ENCODE data around the gene PNKD. TPM values are rescaled to one million over a fixed set of nuclear protein-coding genes. Genes with fewer than 3 reads are reported as not detected.
A peak's percentile ranks its signal among the peaks of the same experiment; 100 is the strongest.

Gene PNKD
- total and polyA plus RNA-seq, 11 donors: 53.8 to 146 (median 72.5) TPM

DNA sequence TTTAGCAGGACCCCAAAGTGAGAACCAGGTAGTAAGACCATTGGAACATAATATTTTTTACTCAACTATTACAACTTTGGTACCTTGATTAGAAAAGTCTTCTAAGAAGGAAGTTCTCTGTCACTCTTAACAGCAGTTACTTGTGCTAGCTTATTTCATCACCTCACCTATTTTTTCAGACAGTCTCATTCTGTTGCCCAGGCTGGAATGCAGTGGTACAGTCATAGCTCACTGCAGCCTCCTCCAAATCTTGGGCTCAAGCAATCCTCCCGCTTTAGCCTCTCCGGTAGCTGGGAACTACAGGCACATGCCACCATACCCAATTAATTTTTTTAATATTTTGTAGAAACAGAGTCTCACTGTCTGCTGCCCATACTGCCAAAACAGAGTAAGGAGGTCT is 35.3 kb upstream of the PNKD start:
- intact Hi-C loops (cut with DNase I): no loop called here
- peaks cover 6 to 100% (median 98%) of the 10 kb centered on the region in 9 donors for H3K36me3 ChIP-seq

DNA sequence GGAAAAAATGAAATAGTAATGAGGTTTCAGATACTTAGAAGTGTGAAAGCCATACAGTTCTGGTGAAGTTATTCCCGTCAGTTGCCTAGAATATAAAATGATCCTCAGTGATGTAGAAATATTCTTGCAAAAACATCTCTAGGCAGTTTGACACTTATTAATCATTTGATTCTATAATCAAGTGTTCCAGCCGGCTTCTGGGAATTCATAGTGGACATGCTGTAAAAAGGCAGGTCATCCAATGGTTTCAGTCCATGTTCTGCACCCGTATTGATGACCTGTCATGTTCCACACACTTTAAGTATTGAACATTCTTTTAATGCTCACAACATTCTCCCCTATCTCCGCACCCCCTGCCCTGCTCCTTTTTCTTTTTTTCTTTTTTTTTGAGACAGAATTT is 33.5 kb upstream of the PNKD start:
- intact Hi-C loops (cut with DNase I): no loop called here
- TF ChIP-seq POLR2A (IDR thresholded peaks at IDR 0.05): no peak
- H3K36me3 ChIP-seq: peaks cover 6 to 100% (median 98%) of the 10 kb centered on the region in 9 donors

More for the DNA sequence above, 35.3 kb upstream of the PNKD start:
- H3K4me3 ChIP-seq: no peak overlapping the region
- TF ChIP-seq, protein P1, sequence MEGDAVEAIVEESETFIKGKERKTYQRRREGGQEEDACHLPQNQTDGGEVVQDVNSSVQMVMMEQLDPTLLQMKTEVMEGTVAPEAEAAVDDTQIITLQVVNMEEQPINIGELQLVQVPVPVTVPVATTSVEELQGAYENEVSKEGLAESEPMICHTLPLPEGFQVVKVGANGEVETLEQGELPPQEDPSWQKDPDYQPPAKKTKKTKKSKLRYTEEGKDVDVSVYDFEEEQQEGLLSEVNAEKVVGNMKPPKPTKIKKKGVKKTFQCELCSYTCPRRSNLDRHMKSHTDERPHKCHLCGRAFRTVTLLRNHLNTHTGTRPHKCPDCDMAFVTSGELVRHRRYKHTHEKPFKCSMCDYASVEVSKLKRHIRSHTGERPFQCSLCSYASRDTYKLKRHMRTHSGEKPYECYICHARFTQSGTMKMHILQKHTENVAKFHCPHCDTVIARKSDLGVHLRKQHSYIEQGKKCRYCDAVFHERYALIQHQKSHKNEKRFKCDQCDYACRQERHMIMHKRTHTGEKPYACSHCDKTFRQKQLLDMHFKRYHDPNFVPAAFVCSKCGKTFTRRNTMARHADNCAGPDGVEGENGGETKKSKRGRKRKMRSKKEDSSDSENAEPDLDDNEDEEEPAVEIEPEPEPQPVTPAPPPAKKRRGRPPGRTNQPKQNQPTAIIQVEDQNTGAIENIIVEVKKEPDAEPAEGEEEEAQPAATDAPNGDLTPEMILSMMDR (IDR thresholded peaks at IDR 0.05): no peak
- TF ChIP-seq POLR2A (IDR thresholded peaks at IDR 0.05): no peak
- no peaks in the 10 kb centered on the region for H3K9me3 ChIP-seq
- no peak for DNase-seq
- no peak overlapping the region for H3K27ac ChIP-seq
- H3K27me3 ChIP-seq: no peaks in the 10 kb centered on the region
- WGBS, 4 donors: 92 to 99% (median 99%) methylated on average over 2 of the region's 2 CpGs
- peaks cover 0 to 28% (median 11%) of the 10 kb centered on the region in 12 donors for H3K4me1 ChIP-seq
- no peak for ATAC-seq

DNA sequence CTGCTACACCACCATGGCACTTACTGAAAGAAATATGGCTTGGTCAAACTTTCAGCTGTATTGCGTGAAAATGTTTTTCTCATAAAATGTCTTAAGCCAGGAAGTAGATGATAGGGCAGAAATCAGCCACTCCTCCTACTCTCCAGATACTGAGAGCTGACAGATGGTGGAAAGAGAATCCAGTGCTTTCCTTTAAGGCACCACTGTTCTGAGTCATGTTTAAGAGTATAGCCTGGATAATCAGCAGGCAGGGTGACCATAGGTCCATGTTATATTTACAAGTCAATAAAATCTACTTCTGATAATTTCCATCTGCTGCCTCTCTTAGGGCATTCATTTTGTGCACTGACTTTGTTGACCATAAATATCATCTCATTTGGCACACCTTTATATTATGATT is 31.4 kb upstream of the PNKD start:
- ATAC-seq: no peak
- intact Hi-C loops (cut with DNase I): no loop called here
- no peaks in the 10 kb centered on the region for H3K9me3 ChIP-seq
- 82 to 94% (median 89%) methylated on average over 1 of the region's 1 CpG for WGBS, 4 donors
- no peak overlapping the region for H3K4me3 ChIP-seq
- H3K36me3 ChIP-seq: peaks cover 6 to 100% (median 96%) of the 10 kb centered on the region in 9 donors
- TF ChIP-seq, protein P1 (IDR thresholded peaks at IDR 0.05): no peak
- no peak for TF ChIP-seq POLR2A (IDR thresholded peaks at IDR 0.05)
- no peaks in the 10 kb centered on the region for H3K27me3 ChIP-seq
- peaks cover 0 to 30% (median 17%) of the 10 kb centered on the region in 12 donors for H3K4me1 ChIP-seq
- no peak overlapping the region for H3K27ac ChIP-seq
- DNase-seq: no peak

More for the DNA sequence above, 33.5 kb upstream of the PNKD start:
- no peak for ATAC-seq
- no peaks in the 10 kb centered on the region for H3K9me3 ChIP-seq
- H3K27ac ChIP-seq: no peak overlapping the region
- peaks cover 0 to 22% (median 12%) of the 10 kb centered on the region in 12 donors for H3K4me1 ChIP-seq
- no peak overlapping the region for H3K4me3 ChIP-seq
- 89 to 96% (median 93%) methylated on average over 4 of the region's 4 CpGs for WGBS, 4 donors
- DNase-seq: no peak
- H3K27me3 ChIP-seq: no peaks in the 10 kb centered on the region

DNA sequence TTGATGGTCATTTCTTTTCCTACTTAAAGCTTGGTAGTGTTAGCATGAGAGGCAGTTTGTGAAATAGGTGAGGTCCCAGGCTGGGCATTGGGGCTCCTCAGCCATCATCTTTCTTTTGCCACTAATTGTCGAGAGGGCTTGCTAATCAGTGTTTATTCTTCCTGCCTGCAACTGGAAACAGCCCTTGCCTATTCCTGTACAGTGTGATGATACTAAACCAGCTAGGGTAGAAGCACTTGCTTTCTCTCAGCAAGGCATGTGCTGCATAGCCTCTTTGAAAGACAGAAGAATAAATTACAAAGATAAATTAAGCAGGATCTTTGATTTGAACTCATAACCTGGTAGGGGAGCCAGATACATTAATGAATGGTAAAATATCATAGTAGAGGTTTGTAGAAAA is 26.1 kb upstream of the PNKD start:
- H3K27me3 ChIP-seq: no peaks in the 10 kb centered on the region
- peaks cover 0 to 36% (median 20%) of the 10 kb centered on the region in 12 donors for H3K4me1 ChIP-seq
- 27 to 44% (median 33%) methylated on average over 1 of the region's 1 CpG for WGBS, 4 donors
- no peak overlapping the region for H3K4me3 ChIP-seq
- H3K9me3 ChIP-seq: no peaks in the 10 kb centered on the region
- TF ChIP-seq POLR2A (IDR thresholded peaks at IDR 0.05): no peak
- TF ChIP-seq, protein P1 (IDR thresholded peaks at IDR 0.05): no peak
- ATAC-seq (peak; percentile 28 to 54 (median 47)), DNase-seq (no peak)
- intact Hi-C loops (cut with DNase I): no loop called here
- peak overlapping the region in 6 of 12 donors; percentile 3 to 67 (median 47) for H3K27ac ChIP-seq
- peaks cover 5 to 100% (median 91%) of the 10 kb centered on the region in 9 donors for H3K36me3 ChIP-seq

DNA sequence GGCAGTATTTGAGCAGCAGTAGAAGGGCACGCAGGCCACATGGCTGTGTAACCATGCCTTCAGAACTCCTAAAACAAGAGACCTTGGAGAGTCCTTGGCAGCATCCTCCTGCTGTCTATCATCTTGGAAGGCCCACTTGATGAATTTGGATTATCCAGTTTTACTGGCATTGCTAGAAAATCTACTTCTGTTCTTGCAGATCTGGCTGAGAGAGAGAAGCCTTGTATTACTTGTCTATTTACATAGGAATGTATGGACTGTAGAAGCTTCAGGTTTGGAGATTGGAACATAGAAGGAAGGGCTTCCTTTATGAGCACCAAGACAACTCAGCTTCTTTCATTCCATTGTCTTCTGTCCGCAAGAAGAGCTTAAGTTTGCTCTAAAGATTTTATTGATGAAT is 25.7 kb upstream of the PNKD start:
- no peak for TF ChIP-seq POLR2A (IDR thresholded peaks at IDR 0.05)
- TF ChIP-seq, protein P1 (IDR thresholded peaks at IDR 0.05): no peak
- H3K27me3 ChIP-seq: no peaks in the 10 kb centered on the region
- H3K27ac ChIP-seq: peak overlapping the region in 6 of 12 donors; percentile 3 to 67 (median 47)
- H3K36me3 ChIP-seq: peaks cover 6 to 100% (median 91%) of the 10 kb centered on the region in 9 donors
- peaks cover 0 to 36% (median 20%) of the 10 kb centered on the region in 12 donors for H3K4me1 ChIP-seq
- H3K4me3 ChIP-seq: no peak overlapping the region
- intact Hi-C loops (cut with DNase I): no loop called here
- ATAC-seq (peak in 3 of 4 donors; percentile 27 to 31 (median 30)), DNase-seq (no peak)
- H3K9me3 ChIP-seq: no peaks in the 10 kb centered on the region
- 77 to 85% (median 84%) methylated on average over 2 of the region's 2 CpGs for WGBS, 4 donors

Measured in heart left ventricle (tissue), 16 donors.